Gastrocnemius medialis (tissue), 4 donors: ENCODE measurements around the gene DYNC2H1. TPM values are rescaled to one million over a fixed set of nuclear protein-coding genes. Genes with fewer than 3 reads are reported as not detected.

Experiments
- ATAC-seq, 2 donors: fragments of 150-250 bp; one replicate each; pipeline ENCODE4 v1.9.1; 2016
- DNase-seq, 2 donors: peaks; one replicate each; pipeline ENCODE4 v3.0.0-alpha.2; 2019
- H3K27ac ChIP-seq, 4 donors: fragments of 200-600 bp; sonication (generic); 1 replicate in 1 of 4; 2 replicates in 3 of 4; pipeline ENCODE4 v1.5.1; 2016 to 2018; ENCODE audit warnings: mild to moderate bottlenecking in 2 of 4, moderate library complexity in 1 of 4
- H3K27me3 ChIP-seq, 3 donors: fragments of 200-600 bp; sonication (generic) in 2 of 3; 1 replicate in 1 of 3; 2 replicates in 2 of 3; pipeline versions ENCODE4 v1.5.1 to v1.6.0; 2016 to 2019; ENCODE audit warnings: mild to moderate bottlenecking in 1 of 3, moderate library complexity in 1 of 3
- H3K36me3 ChIP-seq, 2 donors: fragments of 200-600 bp; sonication (generic) in 1 of 2; one replicate each; pipeline ENCODE4 v1.5.1; 2017 to 2018
- H3K4me1 ChIP-seq, 2 donors: fragments of 200-600 bp; sonication (generic) in 1 of 2; one replicate each; pipeline ENCODE4 v1.5.1; 2016 to 2017; ENCODE audit warnings: mild to moderate bottlenecking in 2 of 2
- H3K4me3 ChIP-seq, 4 donors: fragments of 200-600 bp; sonication (generic) in 3 of 4; 1 replicate in 1 of 4; 2 replicates in 3 of 4; pipeline ENCODE4 v1.5.1; 2016 to 2019; ENCODE audit warnings: mild to moderate bottlenecking in 2 of 4
- H3K9me3 ChIP-seq, 3 donors: fragments of 200-600 bp; sonication (generic) in 2 of 3; 1 replicate in 1 of 3; 2 replicates in 2 of 3; pipeline ENCODE4 v1.5.1; 2016 to 2019
- POLR2A ChIP-seq, 2 donors: fragments of 450-650 bp; IDR thresholded peaks; one replicate each; pipeline ENCODE4 v1.6.1; 2017; ENCODE audit warnings: antibody characterized with exemption in 2 of 2, mild to moderate bottlenecking in 2 of 2, moderate library complexity in 2 of 2
- in situ Hi-C, 4 donors: fragments of 200-750 bp; cut with MboI; loops; one replicate each; pipeline versions ENCODE4 v1.15.0 to v1.8.0; 2017; ENCODE audit warnings: low sequenced_read_pairs in 4 of 4
- intact Hi-C: fragments of 100-400 bp; cut with DNase I; formaldehyde crosslinking; loops from one replicate; pipeline ENCODE4 v1.15.1; 2023; ENCODE audit warnings: low total_unique reads
- total RNA-seq, 4 donors: library from RNA; depleted of rRNA; stranded (reverse); fragments of >200 nt; gene quantifications; one replicate each; pipeline versions ENCODE4 v1.1.0 to v1.2.3, GENCODE V29; 2016
- TF ChIP-seq, protein P1 (sequence below), 5 experiments: fragments of 450-650 bp in 3 of 5; fragments of 200-600 bp in 2 of 5; sonication (generic) in 2 of 5; IDR thresholded peaks in 4 of 5; conservative IDR thresholded peaks in 1 of 5; 1 replicate in 4 of 5; 2 replicates in 1 of 5; pipeline ENCODE4 v1.5.1; 2016 to 2019; ENCODE audit warnings: antibody characterized with exemption in 5 of 5, mild to moderate bottlenecking in 3 of 5, moderate library complexity in 3 of 5

The DYNC2H1 gene
- total RNA-seq, 4 donors from 2014 or later, result 1.7 to 2.2 (median 1.9) TPM

GRCh38 chr11:103433386-103434072, 324.3 kb downstream of the DYNC2H1 start:
- no peaks in the 10 kb centered on the region for H3K9me3 ChIP-seq
- ATAC-seq (no peak), DNase-seq (no peak)
- intact Hi-C loops, result no loop called here
- in situ Hi-C loops, result no loop called here
- TF ChIP-seq, protein P1, sequence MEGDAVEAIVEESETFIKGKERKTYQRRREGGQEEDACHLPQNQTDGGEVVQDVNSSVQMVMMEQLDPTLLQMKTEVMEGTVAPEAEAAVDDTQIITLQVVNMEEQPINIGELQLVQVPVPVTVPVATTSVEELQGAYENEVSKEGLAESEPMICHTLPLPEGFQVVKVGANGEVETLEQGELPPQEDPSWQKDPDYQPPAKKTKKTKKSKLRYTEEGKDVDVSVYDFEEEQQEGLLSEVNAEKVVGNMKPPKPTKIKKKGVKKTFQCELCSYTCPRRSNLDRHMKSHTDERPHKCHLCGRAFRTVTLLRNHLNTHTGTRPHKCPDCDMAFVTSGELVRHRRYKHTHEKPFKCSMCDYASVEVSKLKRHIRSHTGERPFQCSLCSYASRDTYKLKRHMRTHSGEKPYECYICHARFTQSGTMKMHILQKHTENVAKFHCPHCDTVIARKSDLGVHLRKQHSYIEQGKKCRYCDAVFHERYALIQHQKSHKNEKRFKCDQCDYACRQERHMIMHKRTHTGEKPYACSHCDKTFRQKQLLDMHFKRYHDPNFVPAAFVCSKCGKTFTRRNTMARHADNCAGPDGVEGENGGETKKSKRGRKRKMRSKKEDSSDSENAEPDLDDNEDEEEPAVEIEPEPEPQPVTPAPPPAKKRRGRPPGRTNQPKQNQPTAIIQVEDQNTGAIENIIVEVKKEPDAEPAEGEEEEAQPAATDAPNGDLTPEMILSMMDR (IDR thresholded peaks at IDR 0.05 in 4 of 5, conservative IDR thresholded peaks at IDR 0.05 in 1 of 5), result no peak
- no peak for TF ChIP-seq POLR2A (IDR thresholded peaks at IDR 0.05)
- H3K4me3 ChIP-seq, result no peak overlapping the region
- no peaks in the 10 kb centered on the region for H3K4me1 ChIP-seq
- no peaks in the 10 kb centered on the region for H3K27me3 ChIP-seq
- no peaks in the 10 kb centered on the region for H3K36me3 ChIP-seq
- H3K27ac ChIP-seq, result no peak overlapping the region

DNA sequence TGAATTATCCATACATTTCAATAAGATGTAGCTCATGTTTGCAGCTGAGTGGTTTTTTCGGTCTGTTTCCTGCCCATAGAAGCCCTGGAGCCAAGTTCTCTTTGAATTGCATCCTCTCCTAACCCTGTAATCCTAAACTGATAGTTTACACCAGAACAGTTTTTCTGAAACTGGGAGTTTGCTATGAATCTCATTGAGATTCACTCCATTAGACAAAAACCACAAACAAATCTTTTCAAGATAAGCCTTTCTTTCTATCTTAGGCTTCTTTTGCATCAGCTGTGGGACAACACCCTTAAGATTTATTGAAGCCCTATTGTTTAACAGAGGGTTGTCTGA, 324.8 kb downstream of the DYNC2H1 start:
- intact Hi-C loops, result no loop called here
- no peaks in the 10 kb centered on the region for H3K4me1 ChIP-seq
- H3K27me3 ChIP-seq, result no peaks in the 10 kb centered on the region
- DNase-seq (no peak), ATAC-seq (no peak)
- H3K4me3 ChIP-seq, result no peak overlapping the region
- H3K9me3 ChIP-seq, result no peaks in the 10 kb centered on the region
- TF ChIP-seq, protein P1 (IDR thresholded peaks at IDR 0.05 in 4 of 5, conservative IDR thresholded peaks at IDR 0.05 in 1 of 5), result no peak
- no peak for TF ChIP-seq POLR2A (IDR thresholded peaks at IDR 0.05)
- H3K27ac ChIP-seq, result no peak overlapping the region
- in situ Hi-C loops, result no loop called here
- no peaks in the 10 kb centered on the region for H3K36me3 ChIP-seq

DNA sequence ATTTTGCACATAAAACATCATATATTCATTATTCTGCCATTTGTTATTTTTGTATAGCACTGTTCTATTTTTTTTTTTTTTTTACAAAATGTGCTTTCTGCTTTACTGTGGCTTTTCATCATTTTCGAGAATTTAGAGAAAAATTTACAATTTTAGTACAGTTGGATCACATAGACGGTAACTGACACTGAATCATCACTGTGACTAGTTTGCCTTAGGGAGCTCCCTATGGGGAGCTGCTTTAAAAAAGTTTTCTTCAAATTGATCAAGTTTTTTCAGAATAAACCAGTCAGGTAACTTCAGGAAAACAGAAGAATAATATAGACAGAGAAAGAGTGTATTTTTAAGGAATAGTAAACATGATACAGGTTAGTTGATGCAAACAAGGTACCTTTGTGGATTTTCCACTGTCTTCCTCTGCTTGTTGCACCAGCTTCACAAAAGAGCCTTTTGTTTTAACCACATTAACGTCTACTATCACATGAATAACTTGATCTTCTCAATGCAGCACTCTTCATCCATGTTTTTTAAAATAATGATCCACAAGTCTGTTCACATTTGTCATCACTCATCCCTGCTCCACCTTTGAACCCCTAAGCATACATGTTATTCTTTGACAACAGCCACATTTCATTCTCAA, 327.0 kb downstream of the DYNC2H1 start:
- H3K4me3 ChIP-seq, result no peak overlapping the region
- no peaks in the 10 kb centered on the region for H3K9me3 ChIP-seq
- in situ Hi-C loops (no loop called here), intact Hi-C loops (no loop called here)
- no peak for ATAC-seq
- no peak for TF ChIP-seq POLR2A (IDR thresholded peaks at IDR 0.05)
- TF ChIP-seq, protein P1 (IDR thresholded peaks at IDR 0.05 in 4 of 5, conservative IDR thresholded peaks at IDR 0.05 in 1 of 5), result no peak
- H3K27ac ChIP-seq, result no peak overlapping the region
- H3K27me3 ChIP-seq, result no peaks in the 10 kb centered on the region
- no peaks in the 10 kb centered on the region for H3K36me3 ChIP-seq
- no peaks in the 10 kb centered on the region for H3K4me1 ChIP-seq
- DNase-seq, result no peak

GRCh38 chr11:103441021-103441420, 331.8 kb downstream of the DYNC2H1 start:
- no peak overlapping the region for H3K27ac ChIP-seq
- ATAC-seq (no peak), DNase-seq (no peak)
- H3K4me3 ChIP-seq, result no peak overlapping the region
- TF ChIP-seq POLR2A (IDR thresholded peaks at IDR 0.05), result no peak
- TF ChIP-seq, protein P1 (IDR thresholded peaks at IDR 0.05 in 4 of 5, conservative IDR thresholded peaks at IDR 0.05 in 1 of 5), result no peak
- H3K4me1 ChIP-seq, result no peaks in the 10 kb centered on the region
- no peaks in the 10 kb centered on the region for H3K36me3 ChIP-seq
- intact Hi-C loops, result no loop called here
- H3K27me3 ChIP-seq, result no peaks in the 10 kb centered on the region
- no peaks in the 10 kb centered on the region for H3K9me3 ChIP-seq
- in situ Hi-C loops, result no loop called here
